ENCODE results near the gene LENEP.

LENEP gene

GRCh38 chr1:154962795-154963330 is 30.5 kb upstream of the LENEP start:
- Histone ChIP-seq H3K9me3 (ENCODE audit: control insufficient read depth, low read depth, low read length) (no peaks in the 10 kb centered on the region), H3K27ac (ENCODE audit: low read length) (no peak overlapping the region), H3K27me3 (ENCODE audit: control insufficient read depth, insufficient read depth, low read length) (no peaks in the 10 kb centered on the region), H3K4me3 (ENCODE audit: low read length) (peak overlapping the region; percentile 88), H3K4me1 (ENCODE audit: control insufficient read depth, low read depth, low read length) (peaks cover 5% of the 10 kb centered on the region), H3K9ac (ENCODE audit: low read length) (peak overlapping the region; percentile 74), H3K36me3 (ENCODE audit: control insufficient read depth, low read depth, low read length) (peaks cover 52% of the 10 kb centered on the region)

- H3K27ac ChIP-seq (ENCODE audit: low read length): no peak overlapping the region
- no peak overlapping the region for H3K9ac ChIP-seq (ENCODE audit: low read length)
- H3K9me3 ChIP-seq (ENCODE audit: control insufficient read depth, low read depth, low read length): no peaks in the 10 kb centered on the region
Measured at GRCh38 chr1:154963643-154964042, 29.7 kb upstream of the LENEP start.

GRCh38 chr1:154964359-154964758 is 29.0 kb upstream of the LENEP start:
- H3K9ac ChIP-seq (ENCODE audit: low read length): no peak overlapping the region
- no peak overlapping the region for H3K4me3 ChIP-seq (ENCODE audit: low read length)
- H3K27ac ChIP-seq (ENCODE audit: low read length): no peak overlapping the region
- peaks cover 46% of the 10 kb centered on the region for H3K36me3 ChIP-seq (ENCODE audit: control insufficient read depth, low read depth, low read length)
- H3K27me3 ChIP-seq (ENCODE audit: control insufficient read depth, insufficient read depth, low read length): no peaks in the 10 kb centered on the region
- no peaks in the 10 kb centered on the region for H3K9me3 ChIP-seq (ENCODE audit: control insufficient read depth, low read depth, low read length)
- H3K4me1 ChIP-seq (ENCODE audit: control insufficient read depth, low read depth, low read length): peaks cover 5% of the 10 kb centered on the region

More at GRCh38 chr1:154963643-154964042, 29.7 kb upstream of the LENEP start:
- Histone ChIP-seq H3K4me3 (ENCODE audit: low read length) (no peak overlapping the region), H3K4me1 (ENCODE audit: control insufficient read depth, low read depth, low read length) (peaks cover 5% of the 10 kb centered on the region), H3K36me3 (ENCODE audit: control insufficient read depth, low read depth, low read length) (peaks cover 48% of the 10 kb centered on the region), H3K27me3 (ENCODE audit: control insufficient read depth, insufficient read depth, low read length) (no peaks in the 10 kb centered on the region)

GRCh38 chr1:154966111-154966510 is 27.3 kb upstream of the LENEP start:
- H3K4me3 ChIP-seq (ENCODE audit: low read length): no peak overlapping the region
- H3K4me1 ChIP-seq (ENCODE audit: control insufficient read depth, low read depth, low read length): peaks cover 4% of the 10 kb centered on the region
- H3K9me3 ChIP-seq (ENCODE audit: control insufficient read depth, low read depth, low read length): no peaks in the 10 kb centered on the region
- H3K27me3 ChIP-seq (ENCODE audit: control insufficient read depth, insufficient read depth, low read length): no peaks in the 10 kb centered on the region
- peaks cover 46% of the 10 kb centered on the region for H3K36me3 ChIP-seq (ENCODE audit: control insufficient read depth, low read depth, low read length)
- no peak overlapping the region for H3K9ac ChIP-seq (ENCODE audit: low read length)
- no peak overlapping the region for H3K27ac ChIP-seq (ENCODE audit: low read length)

- H3K27ac ChIP-seq (ENCODE audit: low read length): no peak overlapping the region
- H3K27me3 ChIP-seq (ENCODE audit: control insufficient read depth, insufficient read depth, low read length): no peaks in the 10 kb centered on the region
- no peak overlapping the region for H3K9ac ChIP-seq (ENCODE audit: low read length)
- H3K4me1 ChIP-seq (ENCODE audit: control insufficient read depth, low read depth, low read length): peaks cover 11% of the 10 kb centered on the region
- H3K9me3 ChIP-seq (ENCODE audit: control insufficient read depth, low read depth, low read length): no peaks in the 10 kb centered on the region
- H3K36me3 ChIP-seq (ENCODE audit: control insufficient read depth, low read depth, low read length): peaks cover 46% of the 10 kb centered on the region
- no peak overlapping the region for H3K4me3 ChIP-seq (ENCODE audit: low read length)
Measured at GRCh38 chr1:154967331-154967950, 25.9 kb upstream of the LENEP start.

GRCh38 chr1:154968731-154969130 is 24.7 kb upstream of the LENEP start:
- Histone ChIP-seq H3K4me3 (ENCODE audit: low read length) (peak overlapping the region; percentile 90), H3K27ac (ENCODE audit: low read length) (no peak overlapping the region)

GRCh38 chr1:154969246-154969645 is 24.1 kb upstream of the LENEP start:
- Histone ChIP-seq H3K27me3 (ENCODE audit: control insufficient read depth, insufficient read depth, low read length) (no peaks in the 10 kb centered on the region), H3K4me3 (ENCODE audit: low read length) (peak overlapping the region; percentile 90), H3K4me1 (ENCODE audit: control insufficient read depth, low read depth, low read length) (peaks cover 15% of the 10 kb centered on the region), H3K27ac (ENCODE audit: low read length) (no peak overlapping the region), H3K9me3 (ENCODE audit: control insufficient read depth, low read depth, low read length) (no peaks in the 10 kb centered on the region), H3K36me3 (ENCODE audit: control insufficient read depth, low read depth, low read length) (peaks cover 32% of the 10 kb centered on the region), H3K9ac (ENCODE audit: low read length) (peak overlapping the region; percentile 59)

More at GRCh38 chr1:154968731-154969130, 24.7 kb upstream of the LENEP start:
- H3K9me3 ChIP-seq (ENCODE audit: control insufficient read depth, low read depth, low read length): no peaks in the 10 kb centered on the region
- H3K36me3 ChIP-seq (ENCODE audit: control insufficient read depth, low read depth, low read length): peaks cover 38% of the 10 kb centered on the region
- H3K4me1 ChIP-seq (ENCODE audit: control insufficient read depth, low read depth, low read length): peaks cover 15% of the 10 kb centered on the region
- H3K27me3 ChIP-seq (ENCODE audit: control insufficient read depth, insufficient read depth, low read length): no peaks in the 10 kb centered on the region
- peak overlapping the region; percentile 59 for H3K9ac ChIP-seq (ENCODE audit: low read length)

GRCh38 chr1:154969860-154970452 is 23.4 kb upstream of the LENEP start:
- peak overlapping the region; percentile 59 for H3K9ac ChIP-seq (ENCODE audit: low read length)
- H3K9me3 ChIP-seq (ENCODE audit: control insufficient read depth, low read depth, low read length): no peaks in the 10 kb centered on the region
- peaks cover 26% of the 10 kb centered on the region for H3K36me3 ChIP-seq (ENCODE audit: control insufficient read depth, low read depth, low read length)
- no peaks in the 10 kb centered on the region for H3K27me3 ChIP-seq (ENCODE audit: control insufficient read depth, insufficient read depth, low read length)
- peaks cover 15% of the 10 kb centered on the region for H3K4me1 ChIP-seq (ENCODE audit: control insufficient read depth, low read depth, low read length)
- H3K4me3 ChIP-seq (ENCODE audit: low read length): peak overlapping the region; percentile 90
- H3K27ac ChIP-seq (ENCODE audit: low read length): peak overlapping the region; percentile 42

- H3K9ac ChIP-seq (ENCODE audit: low read length): peak within 1 kb of the TSS; percentile 59
- H3K4me1 ChIP-seq (ENCODE audit: control insufficient read depth, low read depth, low read length): peaks cover 15% of the 10 kb centered on the region
- H3K36me3 ChIP-seq (ENCODE audit: control insufficient read depth, low read depth, low read length): peaks cover 17% of the 10 kb centered on the region
- no peaks in the 10 kb centered on the region for H3K27me3 ChIP-seq (ENCODE audit: control insufficient read depth, insufficient read depth, low read length)
- peak within 1 kb of the TSS; percentile 82 for H3K27ac ChIP-seq (ENCODE audit: low read length)
- H3K4me3 ChIP-seq (ENCODE audit: low read length): peak within 1 kb of the TSS; percentile 90
- H3K9me3 ChIP-seq (ENCODE audit: control insufficient read depth, low read depth, low read length): no peaks in the 10 kb centered on the region
Measured at GRCh38 chr1:154970631-154971340, 22.6 kb upstream of the LENEP start, which contains the start of gene SHC1. Gene SHC1 (minus strand): TSS chr1:154970747. CDS start chr1:154970526, 221 bp downstream.

GRCh38 chr1:154971341-154971998 is 21.9 kb upstream of the LENEP start:
- Histone ChIP-seq H3K27me3 (ENCODE audit: control insufficient read depth, insufficient read depth, low read length) (no peaks in the 10 kb centered on the region), H3K4me1 (ENCODE audit: control insufficient read depth, low read depth, low read length) (peaks cover 22% of the 10 kb centered on the region), H3K9me3 (ENCODE audit: control insufficient read depth, low read depth, low read length) (no peaks in the 10 kb centered on the region), H3K36me3 (ENCODE audit: control insufficient read depth, low read depth, low read length) (peaks cover 11% of the 10 kb centered on the region), H3K27ac (ENCODE audit: low read length) (peak overlapping the region; percentile 82), H3K4me3 (ENCODE audit: low read length) (peak overlapping the region; percentile 90), H3K9ac (ENCODE audit: low read length) (peak overlapping the region; percentile 59)

GRCh38 chr1:154972213-154972516 is 21.2 kb upstream of the LENEP start:
- Histone ChIP-seq H3K27me3 (ENCODE audit: control insufficient read depth, insufficient read depth, low read length) (no peaks in the 10 kb centered on the region), H3K36me3 (ENCODE audit: control insufficient read depth, low read depth, low read length) (peaks cover 4% of the 10 kb centered on the region), H3K4me3 (ENCODE audit: low read length) (peak overlapping the region; percentile 90), H3K9me3 (ENCODE audit: control insufficient read depth, low read depth, low read length) (no peaks in the 10 kb centered on the region), H3K27ac (ENCODE audit: low read length) (peak overlapping the region; percentile 80), H3K9ac (ENCODE audit: low read length) (peak overlapping the region; percentile 91), H3K4me1 (ENCODE audit: control insufficient read depth, low read depth, low read length) (peaks cover 27% of the 10 kb centered on the region)
